HG02938 (cell line): ENCODE results near the gene DDO.
A peak's percentile ranks its signal among the peaks of the same experiment; 100 is the strongest.
"Not testable (repeated sequence)": the region's sequence is repeated elsewhere in the genome, so short reads cannot be mapped to it uniquely, and the experiment has no call there.

Experiments used
- ATAC-seq: cut with Tn5 transposase; IDR thresholded peaks from one replicate; pipeline ENCODE4 v1.9.1; 2021; ENCODE audit warnings: mild to moderate bottlenecking, moderate library complexity; ENCODE audit not compliant: unreplicated experiment

Gene DDO

GRCh38 chr6:110415086-110415916 is at the start of gene DDO:
DDO (minus strand) TSS chr6:110415575; CDS start chr6:110413462, 2,113 bp downstream.
- peak; percentile 52 for ATAC-seq

GRCh38 chr6:110462884-110463481 is 47.6 kb upstream of the DDO start:
- no peak for ATAC-seq

- ATAC-seq = no peak
Measured at GRCh38 chr6:110461376-110461775, 46.0 kb upstream of the DDO start.

- ATAC-seq = no peak
Measured at GRCh38 chr6:110459137-110459536, 43.8 kb upstream of the DDO start.

GRCh38 chr6:110458476-110458875 is 43.1 kb upstream of the DDO start:
- ATAC-seq = no peak

- ATAC-seq = not testable (repeated sequence)
Measured at GRCh38 chr6:110457567-110458175, 42.3 kb upstream of the DDO start.

- no peak for ATAC-seq
Measured at GRCh38 chr6:110456694-110457093, 41.3 kb upstream of the DDO start.

- no peak for ATAC-seq
Measured at GRCh38 chr6:110449541-110449895, 34.1 kb upstream of the DDO start.

- no peak for ATAC-seq
Measured at GRCh38 chr6:110448846-110449540, 33.6 kb upstream of the DDO start.

- ATAC-seq = no peak
Measured at GRCh38 chr6:110447761-110448160, 32.4 kb upstream of the DDO start.

- ATAC-seq = no peak
Measured at GRCh38 chr6:110446405-110446804, 31.0 kb upstream of the DDO start.

GRCh38 chr6:110440026-110440425 is 24.7 kb upstream of the DDO start:
- ATAC-seq = no peak

GRCh38 chr6:110439356-110439755 is 24.0 kb upstream of the DDO start:
- ATAC-seq = no peak

GRCh38 chr6:110434961-110435602 is 19.7 kb upstream of the DDO start:
- no peak for ATAC-seq

- no peak for ATAC-seq
Measured at GRCh38 chr6:110432285-110432900, 17.0 kb upstream of the DDO start.

- no peak for ATAC-seq
Measured at GRCh38 chr6:110430741-110431140, 15.4 kb upstream of the DDO start.

GRCh38 chr6:110430236-110430635 is 14.9 kb upstream of the DDO start:
- ATAC-seq = no peak

GRCh38 chr6:110428153-110428552 is 12.8 kb upstream of the DDO start:
- ATAC-seq = no peak

GRCh38 chr6:110425816-110426215 is 10.4 kb upstream of the DDO start:
- no peak for ATAC-seq

GRCh38 chr6:110422444-110422822 is 7.1 kb upstream of the DDO start:
- no peak for ATAC-seq
